Nephron (organoid): ENCODE measurements around the gene CES4A.
A peak's percentile ranks its signal among the peaks of the same experiment; 100 is the strongest.

Experiments
- H3K27ac Mint-ChIP-seq, 3 experiments: 2 replicates each; pipeline ENCODE4 v1.8.0; 2020; ENCODE audit warnings: mixed read lengths in 3 of 3, mild to moderate bottlenecking in 2 of 3, moderate library complexity in 1 of 3
- H3K27me3 Mint-ChIP-seq: 2 replicates; pipeline ENCODE4 v1.8.0; 2021; ENCODE audit warnings: low read depth, mild to moderate bottlenecking, moderate library complexity, mixed read lengths
- H3K36me3 Mint-ChIP-seq: 2 replicates; pipeline ENCODE4 v1.8.0; 2020; ENCODE audit warnings: low read depth, mixed read lengths
- H3K4me1 Mint-ChIP-seq: 2 replicates; pipeline ENCODE4 v1.8.0; 2020; ENCODE audit warnings: mixed read lengths
- H3K4me3 Mint-ChIP-seq, 3 experiments: 2 replicates each; pipeline ENCODE4 v1.8.0; 2020; ENCODE audit warnings: mild to moderate bottlenecking in 3 of 3, mixed read lengths in 3 of 3, moderate library complexity in 2 of 3
- H3K9me3 Mint-ChIP-seq: 2 replicates; pipeline ENCODE4 v1.8.0; 2020; ENCODE audit warnings: mixed read lengths
- TF ChIP-seq, protein P1 (sequence below), 3 experiments: fragments of 200-600 bp; sonication (generic); IDR thresholded peaks; one replicate each; pipeline ENCODE4 v1.5.0; 2021; ENCODE audit warnings: antibody characterized with exemption in 3 of 3; ENCODE audit not compliant: unreplicated experiment in 3 of 3

CES4A gene

GRCh38 chr16:66976746-66977145 lies 11.6 kb upstream of the CES4A start:
- Mint-ChIP-seq H3K9me3 (no peaks in the 10 kb centered on the region), H3K36me3 (no peaks in the 10 kb centered on the region)

DNA sequence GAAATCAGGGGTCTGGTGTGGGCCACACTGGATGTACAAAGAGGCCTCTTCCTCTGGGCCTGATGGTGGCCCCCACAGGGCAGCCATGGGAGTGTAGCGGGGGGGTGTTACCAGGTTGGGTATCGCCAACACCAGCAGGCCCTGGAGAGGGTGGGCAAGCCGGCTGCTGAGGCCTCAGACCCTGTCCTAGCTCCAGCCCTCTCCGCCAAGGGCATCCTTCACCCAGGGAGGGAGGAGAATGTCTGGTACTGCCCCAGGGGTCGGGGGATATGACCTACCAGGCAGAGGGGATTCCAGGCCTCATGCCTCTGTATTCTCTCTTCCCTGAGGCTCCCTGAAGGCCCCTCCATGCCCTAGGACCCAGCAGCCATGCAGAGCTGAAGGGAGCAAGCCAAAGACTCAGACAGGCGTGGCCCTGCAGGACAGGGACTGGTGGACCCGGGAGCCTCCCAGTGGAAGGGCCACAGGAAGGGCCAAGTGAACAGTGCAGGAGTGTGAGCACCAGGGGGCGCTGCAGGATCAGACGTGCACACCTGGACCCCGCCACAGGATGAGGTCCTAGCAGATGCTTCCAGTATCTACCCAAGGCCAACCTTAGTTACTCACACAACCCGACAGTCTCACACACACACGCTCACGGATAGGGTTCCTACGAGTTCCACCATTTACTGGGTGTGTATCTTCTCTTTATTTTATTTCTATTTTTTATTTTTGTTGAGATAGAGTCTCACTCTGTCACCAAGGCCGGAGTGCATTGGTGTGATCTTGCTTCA lies 10.9 kb upstream of the CES4A start:
- TF ChIP-seq, protein P1, sequence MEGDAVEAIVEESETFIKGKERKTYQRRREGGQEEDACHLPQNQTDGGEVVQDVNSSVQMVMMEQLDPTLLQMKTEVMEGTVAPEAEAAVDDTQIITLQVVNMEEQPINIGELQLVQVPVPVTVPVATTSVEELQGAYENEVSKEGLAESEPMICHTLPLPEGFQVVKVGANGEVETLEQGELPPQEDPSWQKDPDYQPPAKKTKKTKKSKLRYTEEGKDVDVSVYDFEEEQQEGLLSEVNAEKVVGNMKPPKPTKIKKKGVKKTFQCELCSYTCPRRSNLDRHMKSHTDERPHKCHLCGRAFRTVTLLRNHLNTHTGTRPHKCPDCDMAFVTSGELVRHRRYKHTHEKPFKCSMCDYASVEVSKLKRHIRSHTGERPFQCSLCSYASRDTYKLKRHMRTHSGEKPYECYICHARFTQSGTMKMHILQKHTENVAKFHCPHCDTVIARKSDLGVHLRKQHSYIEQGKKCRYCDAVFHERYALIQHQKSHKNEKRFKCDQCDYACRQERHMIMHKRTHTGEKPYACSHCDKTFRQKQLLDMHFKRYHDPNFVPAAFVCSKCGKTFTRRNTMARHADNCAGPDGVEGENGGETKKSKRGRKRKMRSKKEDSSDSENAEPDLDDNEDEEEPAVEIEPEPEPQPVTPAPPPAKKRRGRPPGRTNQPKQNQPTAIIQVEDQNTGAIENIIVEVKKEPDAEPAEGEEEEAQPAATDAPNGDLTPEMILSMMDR (IDR thresholded peaks at IDR 0.05; ENCODE audit: unreplicated experiment in 3 of 3) = peak; percentile 90 to 94 (median 94)
- Mint-ChIP-seq H3K4me3 (no peak overlapping the region), H3K9me3 (no peaks in the 10 kb centered on the region)

More at GRCh38 chr16:66976746-66977145, 11.6 kb upstream of the CES4A start:
- Mint-ChIP-seq H3K27ac (peak overlapping the region in 1 of 3 experiments; percentile 34), H3K4me3 (peak overlapping the region in 1 of 3 experiments; percentile 15), H3K27me3 (peaks cover 9% of the 10 kb centered on the region), H3K4me1 (peaks cover 13% of the 10 kb centered on the region)
- TF ChIP-seq, protein P1 (IDR thresholded peaks at IDR 0.05; ENCODE audit: unreplicated experiment in 3 of 3) = no peak

DNA sequence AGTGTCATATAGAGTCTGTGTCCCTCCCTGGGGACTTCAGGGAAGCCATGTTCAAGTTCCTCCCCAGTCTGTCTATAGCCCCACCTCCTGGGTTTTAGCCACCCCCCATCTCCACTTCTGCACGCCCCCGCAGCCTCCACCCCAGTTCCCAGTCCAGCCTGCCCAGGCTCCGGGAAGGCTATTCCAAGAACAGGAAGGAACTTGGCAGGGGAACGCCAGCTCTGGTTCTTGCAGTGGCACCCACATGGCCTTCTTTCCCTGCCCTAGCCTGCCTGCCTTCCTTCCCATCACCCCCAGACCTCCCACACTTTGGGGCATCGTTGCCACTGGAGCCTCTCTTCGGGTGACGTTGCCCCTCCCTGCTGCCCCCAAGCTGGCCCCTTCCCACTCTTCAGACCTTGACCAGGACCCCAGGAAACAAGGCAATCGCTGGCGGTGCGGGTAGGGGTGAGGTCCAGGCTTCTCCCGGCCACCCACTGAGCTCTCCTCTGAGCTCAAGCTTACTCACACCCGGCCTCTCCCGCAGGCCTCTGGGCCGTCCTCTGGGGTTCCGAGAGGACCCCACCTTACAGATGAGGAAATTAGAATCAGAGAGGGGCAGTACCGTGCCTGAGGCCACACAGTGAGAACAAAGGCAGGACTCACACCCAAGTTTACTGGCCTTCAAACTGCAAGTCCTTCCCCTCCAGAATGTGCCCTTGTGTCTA lies 9.2 kb upstream of the CES4A start:
- peaks cover 13% of the 10 kb centered on the region for H3K4me1 Mint-ChIP-seq
- TF ChIP-seq, protein P1 (IDR thresholded peaks at IDR 0.05; ENCODE audit: unreplicated experiment in 3 of 3) = no peak

More for the DNA sequence above, 10.9 kb upstream of the CES4A start:
- H3K4me1 Mint-ChIP-seq = peaks cover 13% of the 10 kb centered on the region
- no peak overlapping the region for H3K27ac Mint-ChIP-seq
- no peaks in the 10 kb centered on the region for H3K36me3 Mint-ChIP-seq
- peaks cover 9% of the 10 kb centered on the region for H3K27me3 Mint-ChIP-seq

GRCh38 chr16:66983033-66983432 lies 5.4 kb upstream of the CES4A start:
- H3K36me3 Mint-ChIP-seq = no peaks in the 10 kb centered on the region
- no peak overlapping the region for H3K27ac Mint-ChIP-seq
- peaks cover 4% of the 10 kb centered on the region for H3K27me3 Mint-ChIP-seq
- TF ChIP-seq, protein P1 (IDR thresholded peaks at IDR 0.05; ENCODE audit: unreplicated experiment in 3 of 3) = no peak
- no peak overlapping the region for H3K4me3 Mint-ChIP-seq
- H3K9me3 Mint-ChIP-seq = no peaks in the 10 kb centered on the region
- H3K4me1 Mint-ChIP-seq = peaks cover 3% of the 10 kb centered on the region

More for the DNA sequence above, 9.2 kb upstream of the CES4A start:
- Mint-ChIP-seq H3K27ac (no peak overlapping the region), H3K4me3 (no peak overlapping the region), H3K36me3 (no peaks in the 10 kb centered on the region), H3K9me3 (no peaks in the 10 kb centered on the region), H3K27me3 (peaks cover 9% of the 10 kb centered on the region)

GRCh38 chr16:66984892-66985311 lies 3.5 kb upstream of the CES4A start:
- TF ChIP-seq, protein P1 (IDR thresholded peaks at IDR 0.05; ENCODE audit: unreplicated experiment in 3 of 3) = no peak
- no peak overlapping the region for H3K4me3 Mint-ChIP-seq
- no peaks in the 10 kb centered on the region for H3K36me3 Mint-ChIP-seq
- no peak overlapping the region for H3K27ac Mint-ChIP-seq
- H3K4me1 Mint-ChIP-seq = peaks cover 12% of the 10 kb centered on the region
- H3K27me3 Mint-ChIP-seq = peaks cover 4% of the 10 kb centered on the region
- no peaks in the 10 kb centered on the region for H3K9me3 Mint-ChIP-seq
